GM12878 (cell line): ENCODE results near the gene PRSS12. TPM values are rescaled to one million over a fixed set of nuclear protein-coding genes. Genes with fewer than 3 reads are reported as not detected.
A peak's percentile ranks its signal among the peaks of the same experiment; 100 is the strongest.

Source experiments
- ATF7 ChIP-seq: fragments of 450-650 bp; IDR thresholded peaks from 2 replicates; pipeline ENCODE4 v1.6.1; 2016; ENCODE audit warnings: low read depth, mild to moderate bottlenecking
- BCLAF1 ChIP-seq: fragments of 450-650 bp; IDR thresholded peaks from 2 replicates; pipeline ENCODE4 v1.6.1; 2017; ENCODE audit warnings: antibody characterized with exemption, mild to moderate bottlenecking, moderate library complexity
- CREB1 ChIP-seq: IDR thresholded peaks from 2 replicates; pipeline ENCODE4 v1.6.1; 2012; ENCODE audit warnings: low read depth, mild to moderate bottlenecking, inconsistent platforms
- ESRRA ChIP-seq: IDR thresholded peaks from 2 replicates; pipeline ENCODE4 v1.6.1; 2012; ENCODE audit warnings: mild to moderate bottlenecking, low read length, improper control_type of control experiment
- IKZF2 ChIP-seq, 2 experiments: fragments of 450-650 bp; IDR thresholded peaks; 2 replicates each; pipeline ENCODE4 v1.6.1; 2017; ENCODE audit warnings: mild to moderate bottlenecking in 2 of 2, moderate library complexity in 2 of 2
- JUND ChIP-seq: IDR thresholded peaks from 2 replicates; pipeline ENCODE4 v1.6.1; 2012; ENCODE audit warnings: low read depth, mild to moderate bottlenecking, low read length, improper control_type of control experiment, moderate library complexity
- KLF5 ChIP-seq: fragments of 450-650 bp; IDR thresholded peaks from 2 replicates; pipeline ENCODE4 v1.6.1; 2014; ENCODE audit warnings: mild to moderate bottlenecking; ENCODE audit not compliant: partially characterized antibody
- MEF2B ChIP-seq: fragments of 450-650 bp; IDR thresholded peaks from 2 replicates; pipeline ENCODE4 v1.6.1; 2018; ENCODE audit warnings: mild to moderate bottlenecking, moderate library complexity; ENCODE audit not compliant: partially characterized antibody, poor library complexity, severe bottlenecking
- NKRF ChIP-seq: fragments of 450-650 bp; conservative IDR thresholded peaks from 2 replicates; pipeline ENCODE4 v1.6.1; 2017; ENCODE audit warnings: mild to moderate bottlenecking, moderate library complexity
- RELA ChIP-seq: fragments of 450-650 bp; IDR thresholded peaks from 2 replicates; pipeline ENCODE4 v1.8.0; 2014; ENCODE audit warnings: borderline replicate concordance; ENCODE audit not compliant: partially characterized antibody
- RUNX3 ChIP-seq: IDR thresholded peaks from 2 replicates; pipeline ENCODE4 v1.6.1; 2012; ENCODE audit warnings: low read length, inconsistent platforms
- SMAD1 ChIP-seq: fragments of 450-650 bp; IDR thresholded peaks from 2 replicates; pipeline ENCODE4 v1.6.1; 2018; ENCODE audit warnings: mild to moderate bottlenecking, low read depth; ENCODE audit not compliant: partially characterized antibody
- SRF ChIP-seq, 2 experiments: IDR thresholded peaks; 2 replicates each; pipeline ENCODE4 v1.6.1; 2011; ENCODE audit warnings: low read depth in 2 of 2, low read length in 2 of 2, mild to moderate bottlenecking in 1 of 2, moderate library complexity in 1 of 2
- SUPT20H ChIP-seq: IDR thresholded peaks from 2 replicates; pipeline ENCODE4 v1.6.1; 2011; ENCODE audit warnings: low read depth, mild to moderate bottlenecking, low read length, moderate library complexity, borderline replicate concordance; ENCODE audit not compliant: control insufficient read depth
- ZBTB11 ChIP-seq: fragments of 450-650 bp; formaldehyde crosslinking; IDR thresholded peaks from 2 replicates; pipeline ENCODE4 v1.5.0; 2022; ENCODE audit warnings: mild to moderate bottlenecking, missing genetic modification characterization
- polyA plus RNA-seq, 11 experiments: library from polyadenylated mRNA; depleted of rRNA in 4 of 11; unstranded in 6 of 11; stranded (reverse) in 5 of 11; fragments of >200 nt; fragmentation: Nextera tagmentation in 4 of 11; fragmentation: Illumina TruSeq in 1 of 11; extraction: Ambion mirVana in 4 of 11; extraction: Trizol in 1 of 11; gene quantifications; 1 replicate in 1 of 11; 2 replicates in 10 of 11; pipeline versions ENCODE4 v1.2.1 to v1.2.3, GENCODE V29; 2011 to 2016; ENCODE audit warnings: inconsistent platforms in 2 of 11, missing spikeins in 2 of 11, low read depth in 1 of 11
- total RNA-seq, 4 experiments: library from RNA; depleted of rRNA in 3 of 4; stranded (reverse); fragments of >200 nt in 3 of 4; fragmentation: Illumina TruSeq in 1 of 4; extraction: Trizol in 1 of 4; gene quantifications; 2 replicates each; pipeline versions ENCODE4 v1.2.1 to v1.2.3, GENCODE V29; 2013 to 2021
- TF ChIP-seq, protein P1 (sequence below): fragments of 450-650 bp; IDR thresholded peaks from 2 replicates; pipeline ENCODE4 v1.6.1; 2016; ENCODE audit warnings: mild to moderate bottlenecking
- TF ChIP-seq, protein P2 (sequence below), 3 experiments: IDR thresholded peaks in 2 of 3; conservative IDR thresholded peaks in 1 of 3; 2 replicates each; pipeline ENCODE4 v1.5.1; 2011; ENCODE audit warnings: low read depth in 3 of 3, low read length in 3 of 3, mild to moderate bottlenecking in 3 of 3, control low read depth in 2 of 3, moderate library complexity in 2 of 3, inconsistent platforms in 1 of 3, mixed read lengths in 1 of 3; ENCODE audit not compliant: control insufficient read depth in 2 of 3, insufficient read depth in 1 of 3; ENCODE audit errors: extremely low read depth in 1 of 3

PRSS12 gene
- total and polyA plus RNA-seq, 10 of the 15 experiments (the other 5 are each of a cell fraction or from before 2014, with no cell fraction given) = 0.04 to 0.34 (median 0.11) TPM; not detected in 2

GRCh38 chr4:118280501-118281218 is 72.1 kb downstream of the PRSS12 start (continued):
- TF ChIP-seq RELA (no peak), RUNX3 (no peak), NKRF (no peak), IKZF2 (IDR thresholded peaks at IDR 0.05) (no peak), BCLAF1 (no peak), SMAD1 (no peak), JUND (no peak), SRF (IDR thresholded peaks at IDR 0.05; ENCODE audit: low read depth in 2 of 2, low read length in 2 of 2) (no peak), ZBTB11 (CRISPR knock-in tag) (no peak), KLF5 (no peak), ATF7 (0 out of 2 replicates have a peak, but pooled peaks have one; percentile 39), ESRRA (no peak), CREB1 (0 out of 2 replicates have a peak, but pooled peaks have one; percentile 17), MEF2B (no peak), SUPT20H (no peak)
- TF ChIP-seq, protein P1, sequence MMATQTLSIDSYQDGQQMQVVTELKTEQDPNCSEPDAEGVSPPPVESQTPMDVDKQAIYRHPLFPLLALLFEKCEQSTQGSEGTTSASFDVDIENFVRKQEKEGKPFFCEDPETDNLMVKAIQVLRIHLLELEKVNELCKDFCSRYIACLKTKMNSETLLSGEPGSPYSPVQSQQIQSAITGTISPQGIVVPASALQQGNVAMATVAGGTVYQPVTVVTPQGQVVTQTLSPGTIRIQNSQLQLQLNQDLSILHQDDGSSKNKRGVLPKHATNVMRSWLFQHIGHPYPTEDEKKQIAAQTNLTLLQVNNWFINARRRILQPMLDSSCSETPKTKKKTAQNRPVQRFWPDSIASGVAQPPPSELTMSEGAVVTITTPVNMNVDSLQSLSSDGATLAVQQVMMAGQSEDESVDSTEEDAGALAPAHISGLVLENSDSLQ = 0 out of 2 replicates have a peak, but pooled peaks have one; percentile 17
- TF ChIP-seq, protein P2, sequence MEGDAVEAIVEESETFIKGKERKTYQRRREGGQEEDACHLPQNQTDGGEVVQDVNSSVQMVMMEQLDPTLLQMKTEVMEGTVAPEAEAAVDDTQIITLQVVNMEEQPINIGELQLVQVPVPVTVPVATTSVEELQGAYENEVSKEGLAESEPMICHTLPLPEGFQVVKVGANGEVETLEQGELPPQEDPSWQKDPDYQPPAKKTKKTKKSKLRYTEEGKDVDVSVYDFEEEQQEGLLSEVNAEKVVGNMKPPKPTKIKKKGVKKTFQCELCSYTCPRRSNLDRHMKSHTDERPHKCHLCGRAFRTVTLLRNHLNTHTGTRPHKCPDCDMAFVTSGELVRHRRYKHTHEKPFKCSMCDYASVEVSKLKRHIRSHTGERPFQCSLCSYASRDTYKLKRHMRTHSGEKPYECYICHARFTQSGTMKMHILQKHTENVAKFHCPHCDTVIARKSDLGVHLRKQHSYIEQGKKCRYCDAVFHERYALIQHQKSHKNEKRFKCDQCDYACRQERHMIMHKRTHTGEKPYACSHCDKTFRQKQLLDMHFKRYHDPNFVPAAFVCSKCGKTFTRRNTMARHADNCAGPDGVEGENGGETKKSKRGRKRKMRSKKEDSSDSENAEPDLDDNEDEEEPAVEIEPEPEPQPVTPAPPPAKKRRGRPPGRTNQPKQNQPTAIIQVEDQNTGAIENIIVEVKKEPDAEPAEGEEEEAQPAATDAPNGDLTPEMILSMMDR (IDR thresholded peaks at IDR 0.05 in 2 of 3, conservative IDR thresholded peaks at IDR 0.05 in 1 of 3; ENCODE audit: control insufficient read depth in 2 of 3, extremely low read depth in 1 of 3, insufficient read depth in 1 of 3, low read depth in 3 of 3, low read length in 3 of 3) = peak; percentile 61 to 85 (median 68)
